HG02588 (cell line): ENCODE results near the gene SLC41A2.
A peak's percentile ranks its signal among the peaks of the same experiment; 100 is the strongest.
"Not testable (repeated sequence)": the region's sequence is repeated elsewhere in the genome, so short reads cannot be mapped to it uniquely, and the experiment has no call there.

Experiments used
- ATAC-seq: cut with Tn5 transposase; IDR thresholded peaks from one replicate; pipeline ENCODE4 v1.9.1; 2021; ENCODE audit warnings: mild to moderate bottlenecking, moderate library complexity; ENCODE audit not compliant: unreplicated experiment

Gene SLC41A2

DNA sequence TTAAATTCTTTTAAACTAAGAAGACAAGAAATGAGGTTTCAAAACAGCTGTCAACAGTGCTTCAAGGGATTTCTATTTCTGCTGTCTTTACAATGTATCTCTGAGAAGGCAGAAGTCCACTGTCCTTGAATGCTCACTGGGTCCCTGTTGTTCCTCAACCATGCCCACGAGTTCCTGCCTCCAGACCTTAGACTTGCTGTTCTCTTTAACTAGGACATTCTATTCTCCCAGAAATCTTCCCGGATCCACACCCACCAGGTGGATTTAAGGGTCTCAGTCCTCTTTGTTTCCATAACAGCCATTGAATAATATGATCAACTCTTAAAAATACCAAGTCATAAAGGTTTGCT is 6.7 kb upstream of the SLC41A2 start:
- no peak for ATAC-seq

DNA sequence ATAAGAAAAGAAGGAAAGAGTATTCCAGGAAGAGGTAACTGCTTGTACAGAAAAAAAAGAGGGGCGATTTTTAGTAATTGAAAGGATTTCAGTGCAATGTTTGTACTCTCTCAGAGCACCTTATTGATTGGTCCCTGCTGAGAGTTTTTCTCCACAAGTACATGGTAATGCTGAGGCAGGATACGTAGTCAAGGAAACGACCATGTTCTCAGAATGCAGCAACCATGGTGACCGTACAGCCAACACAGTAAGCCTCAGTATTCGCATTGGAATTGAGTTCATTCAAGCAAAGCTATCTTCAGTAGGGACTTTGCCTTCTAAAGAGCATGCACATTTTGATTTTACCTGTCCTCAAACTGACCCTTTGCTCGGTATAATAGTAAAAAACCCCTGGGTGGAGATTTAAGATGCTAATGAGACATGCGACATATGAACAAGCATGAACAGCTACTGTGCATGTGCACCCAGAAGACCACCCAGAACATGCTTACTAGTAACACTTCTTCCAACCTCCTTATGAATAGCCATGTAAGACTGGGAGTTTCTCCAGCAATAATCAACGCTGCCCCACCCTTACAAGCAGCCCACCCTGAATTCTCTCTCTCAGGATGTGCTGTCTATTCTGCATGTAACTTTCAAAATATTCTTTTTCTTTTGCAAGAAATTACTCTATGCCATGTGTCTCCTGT is 6.2 kb upstream of the SLC41A2 start:
- ATAC-seq = no peak

- ATAC-seq = no peak
Observed at GRCh38 chr12:104963757-104964156, 5.7 kb upstream of the SLC41A2 start.

DNA sequence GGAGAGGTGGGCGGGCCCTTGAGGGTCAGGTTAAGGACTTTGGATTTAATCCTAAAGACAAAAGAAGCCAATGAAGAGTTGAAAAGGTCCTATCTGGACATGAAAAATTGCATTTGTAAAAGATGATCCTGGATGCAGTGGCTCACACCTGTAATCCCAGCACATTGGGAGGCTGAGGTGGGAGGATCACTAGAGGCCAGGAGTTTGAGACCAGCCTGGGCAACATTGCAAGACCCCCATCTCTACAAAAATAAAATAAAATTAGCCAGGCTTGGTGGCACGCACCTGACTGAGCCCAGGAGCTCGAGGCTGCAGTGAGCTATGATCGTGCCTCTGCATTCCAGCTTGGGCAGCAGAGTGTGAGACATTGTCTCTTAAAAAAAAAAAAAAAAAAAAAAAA is 2.4 kb upstream of the SLC41A2 start:
- ATAC-seq = no peak

DNA sequence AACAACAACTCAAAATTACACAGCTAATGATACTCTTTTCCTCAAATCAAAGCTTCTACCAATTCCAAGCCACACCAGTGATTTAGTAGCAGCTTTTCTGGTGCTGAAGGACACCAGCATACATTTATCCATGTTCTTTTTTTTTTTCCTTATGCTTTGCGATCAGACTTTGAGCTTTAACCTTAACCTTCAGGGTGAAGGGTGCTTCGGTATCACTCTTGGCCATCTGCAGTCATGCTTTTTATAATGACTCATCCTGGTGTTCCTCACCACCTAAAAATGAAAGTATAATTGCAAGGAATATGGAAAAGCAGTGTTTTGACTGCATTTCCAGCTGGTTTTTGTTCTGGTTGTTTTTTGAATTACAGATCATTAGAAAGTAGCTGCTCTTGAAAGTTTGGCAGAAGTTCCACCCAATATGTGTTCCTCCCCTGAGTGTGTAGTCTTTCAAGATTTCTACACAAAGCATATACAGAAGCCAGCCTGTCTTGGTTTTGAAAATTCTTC is 1.3 kb upstream of the SLC41A2 start:
- no peak for ATAC-seq

GRCh38 chr12:104958805-104959334 is 780 bp upstream of the SLC41A2 start:
- no peak for ATAC-seq

GRCh38 chr12:104957719-104958000 is 430 bp downstream of the SLC41A2 start:
- peak; percentile 20 for ATAC-seq

DNA sequence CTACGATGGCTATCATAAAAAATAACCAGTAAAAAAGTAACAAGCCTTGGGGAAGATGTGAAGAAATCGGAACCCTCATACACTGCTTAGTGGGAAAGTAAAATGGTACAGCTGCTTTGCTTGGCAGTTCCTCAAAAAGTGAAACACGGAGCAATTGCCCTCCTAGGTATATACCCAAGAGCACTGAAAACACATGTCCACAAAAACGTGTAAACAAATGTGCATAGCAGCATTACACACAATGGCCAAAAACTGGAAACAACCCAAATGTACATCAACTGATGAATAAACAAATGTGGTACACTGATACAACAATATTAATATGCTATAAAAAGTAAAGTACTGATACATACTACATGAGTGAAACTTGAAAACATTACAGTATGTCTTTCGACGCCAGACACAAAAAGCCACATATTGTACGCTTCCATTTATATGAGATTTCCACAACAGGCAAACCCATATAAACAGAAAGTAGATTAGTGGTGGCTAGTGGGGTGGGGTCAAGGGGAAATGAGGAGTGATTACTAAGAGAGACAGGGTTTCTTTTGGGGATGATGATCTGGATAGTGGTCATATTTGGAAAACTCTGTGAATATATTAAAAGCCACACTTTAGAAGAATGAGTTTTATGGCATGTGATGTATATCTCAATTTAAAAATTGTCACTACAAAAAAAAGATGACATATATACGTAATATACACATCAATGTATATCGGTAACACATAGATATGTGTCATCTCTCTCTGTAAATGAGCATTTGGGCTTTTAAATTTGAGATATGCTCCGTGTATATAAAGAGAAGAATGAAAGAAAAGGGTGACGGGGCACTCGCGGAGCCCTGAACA is 996 bp downstream of the SLC41A2 start:
- ATAC-seq = no peak

DNA sequence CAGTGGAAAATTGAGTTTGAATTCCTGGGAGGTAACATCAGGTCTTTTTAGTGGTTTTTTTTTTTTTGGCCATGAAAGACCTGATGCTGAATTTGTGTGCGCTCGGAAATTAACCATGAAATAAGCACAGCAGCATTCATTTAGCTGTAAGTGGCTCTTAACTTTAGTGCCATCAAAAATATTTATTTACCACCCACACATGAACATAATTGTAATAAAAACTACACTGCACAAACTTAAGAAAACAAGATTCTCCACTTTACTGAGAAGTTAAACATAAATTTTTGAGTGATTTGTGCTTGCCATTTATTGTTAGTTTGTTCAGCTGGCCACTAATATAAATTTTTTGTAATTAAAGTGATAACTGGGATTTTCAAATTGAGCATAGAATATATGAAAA is 2.4 kb downstream of the SLC41A2 start:
- no peak for ATAC-seq

DNA sequence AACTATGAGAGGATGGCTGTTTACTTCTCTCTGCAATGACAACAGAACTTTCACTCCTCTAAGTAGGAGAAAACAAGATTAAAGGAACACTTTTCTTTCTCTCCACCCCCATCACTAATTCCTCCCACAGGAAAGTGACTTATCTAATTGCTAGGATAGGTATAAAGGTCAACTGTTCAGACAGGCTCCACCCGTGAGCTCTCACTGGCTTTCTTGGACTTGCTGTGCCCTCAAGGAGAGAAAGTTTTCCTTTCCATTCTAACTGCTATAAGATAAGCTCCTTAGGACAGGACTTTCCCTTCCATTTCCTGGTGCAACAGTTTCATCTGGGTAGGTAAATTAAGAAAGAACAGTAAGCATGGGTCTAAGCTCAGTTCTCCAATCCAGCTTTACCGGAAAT is 4.8 kb downstream of the SLC41A2 start:
- no peak for ATAC-seq

DNA sequence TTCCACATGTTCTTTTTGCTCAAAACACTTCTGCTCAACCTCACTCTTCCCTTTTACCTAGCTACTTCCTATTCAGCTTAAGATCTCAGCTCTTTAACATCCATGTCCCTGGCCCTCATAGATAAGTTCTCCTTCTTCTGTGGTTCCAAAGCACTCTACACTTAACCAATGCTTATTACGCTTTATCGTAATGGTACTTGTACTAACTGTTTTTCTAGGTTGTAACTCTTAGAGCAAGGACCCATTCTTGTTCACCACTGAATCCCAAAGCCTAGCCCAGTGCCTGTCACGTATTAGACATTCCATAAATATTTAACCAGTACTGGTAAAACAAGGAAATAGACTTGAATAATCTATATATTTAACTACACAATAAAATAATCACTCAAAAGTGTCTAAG is 5.3 kb downstream of the SLC41A2 start:
- no peak for ATAC-seq

GRCh38 chr12:104951759-104952509 is 6.2 kb downstream of the SLC41A2 start:
- ATAC-seq = no peak

DNA sequence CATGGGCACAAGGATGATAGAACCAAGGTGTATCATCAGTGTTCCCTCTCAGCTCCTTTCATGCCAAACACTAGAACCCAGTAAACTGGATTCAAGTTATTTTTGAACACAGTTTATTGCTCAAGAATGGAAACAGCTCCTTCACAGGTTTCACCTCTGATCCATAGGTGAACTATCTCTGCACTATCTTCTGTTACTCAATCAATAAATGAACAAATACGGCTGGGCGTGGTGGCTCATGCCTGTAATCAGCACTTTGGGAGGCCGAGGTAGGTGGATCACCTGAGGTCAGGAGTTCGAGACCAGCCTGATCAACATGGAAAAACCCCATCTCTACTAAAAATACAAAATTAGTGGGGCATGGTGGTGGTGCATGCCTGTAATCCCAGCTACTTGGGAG is 9.4 kb downstream of the SLC41A2 start:
- not testable (repeated sequence) for ATAC-seq

DNA sequence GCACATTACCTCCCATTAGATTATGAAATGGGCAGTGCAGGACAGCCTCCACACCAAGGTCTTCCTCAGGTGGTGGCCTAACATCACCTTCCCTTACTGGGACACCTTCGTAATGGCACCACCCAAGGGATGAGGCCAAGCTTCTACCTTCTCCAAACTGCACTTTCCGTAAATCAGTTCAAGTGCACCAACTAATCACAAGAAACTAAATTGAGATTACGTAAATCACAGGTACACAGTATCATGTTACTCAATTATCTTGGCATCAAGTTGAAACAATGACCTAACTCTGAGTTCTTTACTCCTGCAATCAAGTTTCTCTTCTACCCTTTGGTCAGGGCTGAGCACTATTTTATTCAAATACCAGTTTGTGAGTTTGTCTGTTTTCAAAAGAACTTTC is 13.8 kb downstream of the SLC41A2 start:
- no peak for ATAC-seq

GRCh38 chr12:104943401-104943800 is 14.7 kb downstream of the SLC41A2 start:
- ATAC-seq = not testable (repeated sequence)

DNA sequence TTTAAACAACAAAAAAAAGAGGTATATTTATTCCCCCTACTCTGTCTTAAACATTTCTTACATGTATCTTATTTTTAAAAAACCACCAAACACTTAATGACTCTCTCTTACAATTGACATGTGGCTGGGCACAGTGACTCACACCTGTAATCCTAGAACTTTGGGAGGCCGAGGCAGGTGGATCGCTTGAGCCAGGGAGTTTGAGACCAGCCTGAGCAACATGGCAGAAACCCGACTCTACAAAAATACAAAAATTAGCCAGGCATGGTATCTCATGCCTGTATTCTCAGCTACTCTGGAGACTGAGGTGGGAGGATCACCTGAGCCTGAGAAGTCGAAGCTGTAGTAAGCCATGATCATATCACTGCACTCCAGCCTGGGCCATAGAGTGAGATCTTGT is 16.0 kb downstream of the SLC41A2 start:
- no peak for ATAC-seq

DNA sequence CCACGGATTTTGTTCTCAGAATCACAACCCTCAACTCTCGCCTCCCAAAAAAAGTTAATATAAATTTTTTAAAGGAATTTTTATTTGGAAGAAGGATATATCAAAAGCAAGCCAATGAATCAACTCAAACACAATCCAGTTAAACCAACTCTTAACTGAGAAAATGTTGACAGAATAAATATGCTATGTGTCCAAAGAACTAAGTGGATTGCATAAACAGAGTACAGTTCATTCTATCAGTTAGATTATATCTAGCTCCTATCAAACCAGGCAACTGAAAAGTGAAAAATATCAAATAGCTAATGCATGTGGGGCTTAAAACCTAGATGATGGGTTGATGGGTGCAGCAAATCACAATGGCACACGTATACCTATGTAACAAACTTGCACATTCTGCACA is 16.6 kb downstream of the SLC41A2 start:
- ATAC-seq = no peak

GRCh38 chr12:104939089-104939488 is 19.0 kb downstream of the SLC41A2 start:
- ATAC-seq = no peak

GRCh38 chr12:104938371-104938770 is 19.7 kb downstream of the SLC41A2 start:
- ATAC-seq = no peak

DNA sequence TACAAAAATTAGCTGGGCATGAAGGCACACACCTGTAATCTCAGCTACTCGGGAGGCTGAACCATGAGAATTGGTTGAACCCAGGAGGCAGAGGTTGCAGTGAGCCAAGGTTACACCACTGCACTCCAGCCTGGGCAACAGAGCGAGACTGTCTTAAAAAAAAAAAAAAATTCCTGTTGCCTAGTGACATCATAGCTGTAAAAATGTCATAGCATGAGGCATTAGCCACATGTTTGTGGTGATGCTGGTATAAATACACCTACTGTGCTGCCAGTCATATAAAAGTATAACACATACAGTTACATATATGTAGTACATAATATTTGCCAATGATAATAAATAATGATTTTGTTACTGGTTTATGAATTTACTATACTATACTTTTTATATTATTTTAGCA is 22.2 kb downstream of the SLC41A2 start:
- no peak for ATAC-seq

GRCh38 chr12:104933778-104934177 is 24.3 kb downstream of the SLC41A2 start:
- ATAC-seq = no peak

DNA sequence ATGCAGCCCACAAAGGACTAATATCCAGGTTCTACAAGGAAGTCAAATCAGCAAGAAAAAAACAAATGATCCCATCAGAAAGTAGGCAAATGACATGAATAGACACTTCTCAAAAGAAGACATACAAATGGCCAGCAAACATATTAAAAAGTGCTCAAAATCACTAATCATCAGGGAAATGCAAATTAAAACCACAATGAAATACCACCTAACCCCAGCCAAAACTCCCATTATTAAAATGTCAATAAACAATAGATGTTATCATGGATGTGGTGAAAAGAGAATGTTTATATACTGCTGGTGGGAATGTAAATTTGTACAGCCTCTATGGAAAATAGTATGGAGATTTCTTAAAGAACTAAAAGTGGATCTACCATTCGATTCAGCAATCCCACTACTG is 25.0 kb downstream of the SLC41A2 start:
- no peak for ATAC-seq
